BE2C (cell line): ENCODE results near the gene PCSK6.

Source experiments
- DNase-seq: peaks from one replicate; pipeline ENCODE4 v3.0.0-alpha.2; 2020
- H3K27me3 ChIP-seq: fragments of 250-450 bp; sonication (Bioruptor Pico); 2 replicates; pipeline ENCODE4 v1.5.1; 2020; ENCODE audit warnings: mild to moderate bottlenecking
- H3K36me3 ChIP-seq: fragments of 250-450 bp; sonication (Bioruptor Pico); 2 replicates; pipeline ENCODE4 v1.5.1; 2020; ENCODE audit warnings: mild to moderate bottlenecking
- H3K4me1 ChIP-seq: fragments of 250-450 bp; sonication (Bioruptor Pico); 2 replicates; pipeline ENCODE4 v1.5.1; 2020
- H3K4me3 ChIP-seq: 2 replicates; pipeline ENCODE4 v1.5.1; 2011; ENCODE audit warnings: low read depth, low read length
- H3K9me3 ChIP-seq: fragments of 250-450 bp; sonication (Bioruptor Pico); 2 replicates; pipeline ENCODE4 v1.5.1; 2020
- TF ChIP-seq, protein P1 (sequence below): IDR thresholded peaks from 2 replicates; pipeline ENCODE4 v1.5.1; 2012; ENCODE audit warnings: mild to moderate bottlenecking, low read depth, low read length

PCSK6 gene

DNA sequence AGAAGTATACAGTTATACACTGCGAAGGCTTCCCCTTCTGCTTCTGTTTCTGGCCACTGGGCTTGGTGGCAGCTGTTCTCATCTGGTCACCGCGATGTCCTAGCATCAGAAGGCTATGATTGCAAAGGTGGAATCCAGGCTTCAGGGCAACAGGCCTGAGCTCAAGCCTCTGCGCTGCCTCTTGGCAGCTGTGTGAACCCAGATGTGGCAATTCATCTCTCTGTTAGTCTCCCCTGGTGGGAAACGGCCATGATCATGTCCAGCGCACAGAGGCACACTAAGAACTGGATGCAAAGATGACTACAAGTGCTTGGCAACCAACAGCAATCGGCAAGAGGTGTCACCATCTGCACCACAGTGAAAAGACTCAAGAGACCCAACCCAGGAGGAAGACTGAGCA is 78.9 kb downstream of the PCSK6 start:
- TF ChIP-seq, protein P1, sequence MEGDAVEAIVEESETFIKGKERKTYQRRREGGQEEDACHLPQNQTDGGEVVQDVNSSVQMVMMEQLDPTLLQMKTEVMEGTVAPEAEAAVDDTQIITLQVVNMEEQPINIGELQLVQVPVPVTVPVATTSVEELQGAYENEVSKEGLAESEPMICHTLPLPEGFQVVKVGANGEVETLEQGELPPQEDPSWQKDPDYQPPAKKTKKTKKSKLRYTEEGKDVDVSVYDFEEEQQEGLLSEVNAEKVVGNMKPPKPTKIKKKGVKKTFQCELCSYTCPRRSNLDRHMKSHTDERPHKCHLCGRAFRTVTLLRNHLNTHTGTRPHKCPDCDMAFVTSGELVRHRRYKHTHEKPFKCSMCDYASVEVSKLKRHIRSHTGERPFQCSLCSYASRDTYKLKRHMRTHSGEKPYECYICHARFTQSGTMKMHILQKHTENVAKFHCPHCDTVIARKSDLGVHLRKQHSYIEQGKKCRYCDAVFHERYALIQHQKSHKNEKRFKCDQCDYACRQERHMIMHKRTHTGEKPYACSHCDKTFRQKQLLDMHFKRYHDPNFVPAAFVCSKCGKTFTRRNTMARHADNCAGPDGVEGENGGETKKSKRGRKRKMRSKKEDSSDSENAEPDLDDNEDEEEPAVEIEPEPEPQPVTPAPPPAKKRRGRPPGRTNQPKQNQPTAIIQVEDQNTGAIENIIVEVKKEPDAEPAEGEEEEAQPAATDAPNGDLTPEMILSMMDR = no peak
- Histone ChIP-seq H3K9me3 (no peaks in the 10 kb centered on the region), H3K4me1 (no peaks in the 10 kb centered on the region), H3K36me3 (no peaks in the 10 kb centered on the region), H3K27me3 (no peaks in the 10 kb centered on the region), H3K4me3 (no peak overlapping the region)
- no peak for DNase-seq

DNA sequence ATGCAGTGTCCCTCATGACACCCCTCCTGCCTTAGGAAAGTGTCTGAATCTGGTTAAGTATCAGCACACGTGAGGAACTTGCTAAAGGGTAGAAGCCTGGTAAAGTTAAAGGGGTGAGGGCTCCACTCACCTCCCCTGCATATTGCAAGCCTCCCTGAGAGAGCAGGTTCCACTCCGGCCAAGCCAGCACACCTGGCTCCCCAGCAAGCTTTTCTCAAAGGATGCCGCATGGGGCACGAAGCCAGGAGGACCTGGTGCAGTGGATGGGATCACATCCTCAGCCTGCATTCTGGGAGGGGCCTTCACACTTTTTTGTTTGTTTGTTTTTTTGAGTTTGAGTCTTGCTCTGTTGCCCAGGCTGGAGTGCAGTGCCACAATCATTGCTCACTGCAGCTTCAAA is 79.9 kb downstream of the PCSK6 start:
- no peak for DNase-seq
- H3K4me3 ChIP-seq = no peak overlapping the region
- H3K9me3 ChIP-seq = no peaks in the 10 kb centered on the region
- no peaks in the 10 kb centered on the region for H3K27me3 ChIP-seq
- no peaks in the 10 kb centered on the region for H3K4me1 ChIP-seq
- TF ChIP-seq, protein P1 = no peak
- no peaks in the 10 kb centered on the region for H3K36me3 ChIP-seq

- no peaks in the 10 kb centered on the region for H3K9me3 ChIP-seq
- DNase-seq = no peak
- H3K4me3 ChIP-seq = no peak overlapping the region
- no peaks in the 10 kb centered on the region for H3K36me3 ChIP-seq
- H3K27me3 ChIP-seq = no peaks in the 10 kb centered on the region
- H3K4me1 ChIP-seq = no peaks in the 10 kb centered on the region
- TF ChIP-seq, protein P1 = no peak
Measured at GRCh38 chr15:101407966-101408775, 81.3 kb downstream of the PCSK6 start.

GRCh38 chr15:101407439-101407838 is 82.1 kb downstream of the PCSK6 start:
- DNase-seq = no peak
- Histone ChIP-seq H3K4me3 (no peak overlapping the region), H3K4me1 (no peaks in the 10 kb centered on the region), H3K9me3 (no peaks in the 10 kb centered on the region), H3K36me3 (no peaks in the 10 kb centered on the region), H3K27me3 (no peaks in the 10 kb centered on the region)
- TF ChIP-seq, protein P1 = no peak

DNA sequence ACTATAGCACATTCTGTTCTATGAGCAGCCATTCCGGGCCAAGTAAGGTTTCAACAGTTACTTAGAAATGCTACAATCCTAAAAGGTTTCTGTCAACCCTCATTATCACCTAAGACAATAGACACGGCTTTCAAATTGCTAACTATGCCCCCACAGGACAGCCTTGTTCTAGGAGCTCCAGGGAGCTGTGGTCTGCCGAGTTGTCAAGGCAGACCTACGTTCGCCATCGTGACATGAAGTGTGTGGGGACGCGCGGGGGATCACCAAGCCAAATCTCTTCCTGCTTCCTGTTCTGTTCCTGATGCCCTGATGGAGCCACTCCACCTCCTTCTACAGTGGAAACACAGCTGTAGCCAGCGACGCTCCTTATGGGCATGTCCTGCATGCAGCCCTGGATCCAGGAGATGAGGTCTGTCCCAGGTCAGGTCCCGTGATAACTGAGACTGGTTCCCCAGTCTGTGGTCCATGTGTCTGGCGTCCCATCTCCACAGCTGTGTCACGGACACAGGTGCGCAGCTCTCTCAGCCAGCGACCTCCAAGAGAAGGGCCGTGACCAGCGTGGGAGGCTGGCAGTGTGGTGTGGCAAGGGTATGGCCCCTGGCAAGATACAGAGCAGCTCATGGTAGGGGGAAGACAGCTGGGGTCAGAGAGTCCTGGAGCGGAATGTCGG is 82.8 kb downstream of the PCSK6 start:
- H3K4me3 ChIP-seq = no peak overlapping the region
- no peaks in the 10 kb centered on the region for H3K36me3 ChIP-seq
- H3K9me3 ChIP-seq = no peaks in the 10 kb centered on the region
- H3K27me3 ChIP-seq = no peaks in the 10 kb centered on the region
- no peak for DNase-seq
- TF ChIP-seq, protein P1 = no peak
- no peaks in the 10 kb centered on the region for H3K4me1 ChIP-seq

DNA sequence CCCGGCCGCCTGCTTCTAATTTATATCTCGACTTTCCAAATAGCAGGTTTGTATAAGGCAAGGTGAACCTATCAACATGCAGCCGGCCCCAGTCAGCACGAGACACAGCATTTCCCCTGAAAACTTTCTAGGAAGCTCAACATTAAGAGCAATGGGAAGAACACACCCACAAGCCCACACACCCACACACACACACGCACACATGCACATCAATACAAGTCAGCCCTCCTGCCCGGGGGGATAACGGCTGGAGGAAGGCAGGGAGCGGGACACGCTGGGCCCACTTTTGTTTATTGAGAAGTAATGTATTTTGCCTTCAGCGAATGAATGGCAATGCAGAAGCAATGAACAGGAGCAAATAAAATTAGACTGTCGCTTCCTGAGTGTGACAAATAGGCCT is 83.5 kb downstream of the PCSK6 start:
- H3K36me3 ChIP-seq = no peaks in the 10 kb centered on the region
- no peaks in the 10 kb centered on the region for H3K4me1 ChIP-seq
- TF ChIP-seq, protein P1 = no peak
- no peak overlapping the region for H3K4me3 ChIP-seq
- no peak for DNase-seq
- H3K27me3 ChIP-seq = no peaks in the 10 kb centered on the region
- H3K9me3 ChIP-seq = no peaks in the 10 kb centered on the region
